H1 (cell line): ENCODE results near the gene RIPPLY3. TPM values are rescaled to one million over a fixed set of nuclear protein-coding genes. Genes with fewer than 3 reads are reported as not detected.
"Not testable (repeated sequence)": the region's sequence is repeated elsewhere in the genome, so short reads cannot be mapped to it uniquely, and the experiment has no call there.

Experiments used
- CTCF ChIA-PET: fragments of 300-600 bp; sonication (Branson Sonifier 250); formaldehyde crosslinking; loops from one replicate; lab custom pipeline; 2021; ENCODE audit not compliant: partially characterized antibody; lab: Charles Lee
- POLR2A ChIA-PET: fragments of 300-600 bp; sonication (Branson Sonifier 250); formaldehyde crosslinking; loops from one replicate; lab custom pipeline; 2021; ENCODE audit warnings: inconsistent platforms; ENCODE audit not compliant: partially characterized antibody; lab: Charles Lee
- DNase-seq, 2 experiments: peaks; one replicate each; pipeline versions ENCODE4 v3.0.0 to v3.0.0-alpha.2; 2010 to 2022; ENCODE audit warnings: low spot score in 2 of 2, low read depth in 1 of 2, mixed read lengths in 1 of 2
- FAIRE-seq: peaks from 2 replicates; lab custom pipeline; 2011; peaks lifted over from hg19 to GRCh38; lab: Jason Lieb, UNC
- H2AFZ ChIP-seq: 2 replicates; pipeline ENCODE4 v1.8.1; 2012; ENCODE audit warnings: low read length, inconsistent platforms
- H2AK5ac ChIP-seq: 2 replicates; pipeline ENCODE4 v1.6.1; 2013; ENCODE audit warnings: low read depth, low read length
- H2BK120ac ChIP-seq: replicated peaks from 2 replicates; pipeline ENCODE3; 2013; ENCODE audit warnings: low read depth, low read length, inconsistent platforms
- H2BK12ac ChIP-seq: 2 replicates; pipeline ENCODE4 v1.6.1; 2013; ENCODE audit warnings: low read depth, low read length
- H2BK15ac ChIP-seq: 2 replicates; pipeline ENCODE4 v1.6.1; 2013; ENCODE audit warnings: low read length
- H2BK20ac ChIP-seq: 2 replicates; pipeline ENCODE4 v1.6.1; 2013; ENCODE audit warnings: low read length
- H2BK5ac ChIP-seq: 2 replicates; pipeline ENCODE4 v1.6.1; 2013; ENCODE audit warnings: low read depth, low read length
- H3K14ac ChIP-seq: 2 replicates; pipeline ENCODE4 v1.6.1; 2013; ENCODE audit warnings: inconsistent platforms; ENCODE audit not compliant: insufficient read length
- H3K18ac ChIP-seq: 2 replicates; pipeline ENCODE4 v1.6.1; 2013; ENCODE audit warnings: low read length; ENCODE audit errors: extremely low read depth
- H3K23ac ChIP-seq: 2 replicates; pipeline ENCODE4 v1.6.1; 2013; ENCODE audit warnings: inconsistent platforms; ENCODE audit not compliant: insufficient read length
- H3K23me2 ChIP-seq: 2 replicates; pipeline ENCODE4 v1.6.1; 2013; ENCODE audit warnings: low read depth, low read length
- H3K27ac ChIP-seq: 2 replicates; pipeline ENCODE4 v1.6.1; 2011; ENCODE audit warnings: low read depth, low read length, inconsistent platforms
- H3K27me3 ChIP-seq, 4 experiments: replicated peaks in 1 of 4; 1 replicate in 1 of 4; 2 replicates in 3 of 4; pipeline versions ENCODE4 v1.6.1 to v1.8.1; 2011 to 2013; ENCODE audit warnings: low read length in 3 of 4, mild to moderate bottlenecking in 3 of 4, inconsistent platforms in 2 of 4, mixed read lengths in 2 of 4, moderate library complexity in 1 of 4; ENCODE audit not compliant: control insufficient read depth in 3 of 4, insufficient read depth in 3 of 4; ENCODE audit errors: extremely low read depth in 1 of 4
- H3K36me3 ChIP-seq, 4 experiments: 2 replicates each; pipeline versions ENCODE4 v1.6.1 to v1.8.1; 2011 to 2013; ENCODE audit warnings: mild to moderate bottlenecking in 4 of 4, low read length in 3 of 4, moderate library complexity in 2 of 4, control low read depth in 1 of 4, inconsistent platforms in 1 of 4; ENCODE audit not compliant: insufficient read depth in 4 of 4, control insufficient read depth in 2 of 4
- H3K4ac ChIP-seq: replicated peaks from 2 replicates; pipeline ENCODE3; 2013; ENCODE audit warnings: low read length, low read depth, mixed read lengths, inconsistent platforms; ENCODE audit not compliant: insufficient read length
- H3K4me1 ChIP-seq, 4 experiments: replicated peaks in 1 of 4; 1 replicate in 1 of 4; 2 replicates in 3 of 4; pipeline versions ENCODE4 v1.6.1 to v1.8.1; 2011 to 2013; ENCODE audit warnings: low read length in 3 of 4, inconsistent platforms in 2 of 4, mixed read lengths in 1 of 4; ENCODE audit not compliant: insufficient read depth in 4 of 4, control insufficient read depth in 3 of 4
- H3K4me2 ChIP-seq, 2 experiments: 2 replicates each; pipeline versions ENCODE4 v1.6.1 to v1.8.1; 2011 to 2013; ENCODE audit warnings: low read depth in 2 of 2, low read length in 2 of 2, control low read depth in 1 of 2, inconsistent platforms in 1 of 2, mild to moderate bottlenecking in 1 of 2; ENCODE audit not compliant: insufficient read depth in 1 of 2
- H3K4me3 ChIP-seq, 4 experiments: fragments of 200-600, 300-600 bp in 1 of 4; sonication (generic), shearing (Covaris generic), sonication (Bioruptor Twin) in 1 of 4; 2 replicates each; pipeline versions ENCODE4 v1.5.1 to v1.8.1; 2011 to 2016; ENCODE audit warnings: low read length in 4 of 4, low read depth in 3 of 4, control low read depth in 2 of 4, inconsistent platforms in 2 of 4, mild to moderate bottlenecking in 2 of 4, mixed read lengths in 1 of 4, moderate library complexity in 1 of 4; ENCODE audit not compliant: insufficient read depth in 2 of 4; ENCODE audit errors: extremely low read depth in 1 of 4
- H3K56ac ChIP-seq: replicated peaks from 2 replicates; pipeline ENCODE3; 2013; ENCODE audit warnings: low read depth, mild to moderate bottlenecking, mixed read lengths, low read length, inconsistent platforms; ENCODE audit not compliant: insufficient read length
- H3K79me1 ChIP-seq: 2 replicates; pipeline ENCODE4 v1.6.1; 2013; ENCODE audit warnings: low read depth, low read length, control low read depth
- H3K79me2 ChIP-seq, 2 experiments: 2 replicates each; pipeline versions ENCODE4 v1.6.1 to v1.8.1; 2012 to 2013; ENCODE audit warnings: low read length in 2 of 2, mild to moderate bottlenecking in 2 of 2, inconsistent platforms in 1 of 2; ENCODE audit not compliant: insufficient read depth in 2 of 2, control insufficient read depth in 1 of 2
- H3K9ac ChIP-seq, 4 experiments: replicated peaks in 1 of 4; 1 replicate in 1 of 4; 2 replicates in 3 of 4; pipeline versions ENCODE4 v1.6.1 to v1.8.1; 2011 to 2013; ENCODE audit warnings: low read depth in 3 of 4, low read length in 3 of 4, control low read depth in 2 of 4, mild to moderate bottlenecking in 2 of 4, moderate library complexity in 2 of 4, inconsistent platforms in 1 of 4; ENCODE audit errors: extremely low read depth in 1 of 4
- H3K9me3 ChIP-seq, 2 experiments: 2 replicates each; pipeline versions ENCODE4 v1.6.1 to v1.8.1; 2012 to 2013; ENCODE audit warnings: mild to moderate bottlenecking in 2 of 2, moderate library complexity in 2 of 2, control low read depth in 1 of 2, inconsistent platforms in 1 of 2, low read depth in 1 of 2, low read length in 1 of 2, mixed read lengths in 1 of 2; ENCODE audit not compliant: insufficient read depth in 2 of 2
- H4K20me1 ChIP-seq, 2 experiments: replicated peaks in 1 of 2; 2 replicates each; pipeline versions ENCODE3 to v1.8.1; 2011 to 2013; ENCODE audit warnings: inconsistent platforms in 2 of 2, low read length in 2 of 2, mild to moderate bottlenecking in 1 of 2; ENCODE audit not compliant: insufficient read depth in 2 of 2, control insufficient read depth in 1 of 2
- H4K5ac ChIP-seq: 2 replicates; pipeline ENCODE4 v1.6.1; 2013; ENCODE audit warnings: low read length, low read depth, mixed read lengths, inconsistent platforms; ENCODE audit not compliant: insufficient read length
- H4K8ac ChIP-seq: 2 replicates; pipeline ENCODE4 v1.8.0; 2013; ENCODE audit warnings: mild to moderate bottlenecking, moderate library complexity, low read length, inconsistent platforms; ENCODE audit not compliant: insufficient read depth; ENCODE audit errors: extremely low read depth
- H4K91ac ChIP-seq: replicated peaks from 2 replicates; pipeline ENCODE3; 2013; ENCODE audit warnings: low read length, mixed read lengths, inconsistent platforms; ENCODE audit not compliant: insufficient read length
- WGBS, 2 experiments: shearing (Covaris generic) in 1 of 2; methylation state at CpG; one replicate each; pipeline versions ENCODE4 v1.1.6 to v1.1.7; 2013 to 2015; ENCODE audit warnings: low lambda C conversion rate in 2 of 2, mixed read lengths in 2 of 2, inconsistent platforms in 1 of 2, low coverage in 1 of 2, missing lambda C conversion rate in 1 of 2; ENCODE audit not compliant: insufficient replicate concordance in 2 of 2, insufficient coverage in 1 of 2, insufficient read length in 1 of 2; ENCODE audit errors: extremely low coverage in 1 of 2, missing lambda C conversion rate in 1 of 2; 5-methylcytosine and 5-hydroxymethylcytosine counted together
- polyA plus RNA-seq, 7 experiments: library from polyadenylated mRNA; depleted of rRNA in 3 of 7; stranded (reverse) in 5 of 7; unstranded in 2 of 7; fragments of >200 nt in 5 of 7; fragments of 200-250 nt in 2 of 7; gene quantifications; 1 replicate in 5 of 7; 2 replicates in 1 of 7; 4 replicates in 1 of 7; pipeline versions ENCODE4 v1.2.1 to v1.2.3, GENCODE V29; 2011 to 2013; ENCODE audit warnings: missing spikeins in 2 of 7, mixed read lengths in 2 of 7
- total RNA-seq: library from RNA; stranded (reverse); fragmentation: NEBNext Ultra II Directional; extraction: Animal tissue kit (Norgen Biotek cat#: 25700); gene quantifications from 2 replicates; pipeline ENCODE4 v1.2.1, GENCODE V29; 2021

Gene RIPPLY3
- total and polyA plus RNA-seq, 2 of the 8 experiments (the other 6 are each of a cell fraction or from before 2014, with no cell fraction given): 2.0 to 2.2 TPM

- H3K79me1 ChIP-seq, H3K56ac ChIP-seq, H3K9me3 ChIP-seq, H3K18ac ChIP-seq, H2BK120ac ChIP-seq, H3K27ac ChIP-seq, H3K79me2 ChIP-seq, H3K36me3 ChIP-seq, H3K9ac ChIP-seq, H3K4ac ChIP-seq, H3K4me2 ChIP-seq, H3K4me3 ChIP-seq, H4K5ac ChIP-seq, POLR2A ChIA-PET, H2BK15ac ChIP-seq, DNase-seq, H2BK5ac ChIP-seq, H4K91ac ChIP-seq, H2AFZ ChIP-seq, H4K20me1 ChIP-seq, H2BK12ac ChIP-seq, FAIRE-seq, H4K8ac ChIP-seq, H3K14ac ChIP-seq, H3K23ac ChIP-seq, H2AK5ac ChIP-seq, H2BK20ac ChIP-seq, H3K4me1 ChIP-seq: not testable (repeated sequence)
- Histone ChIP-seq H3K27me3 (peaks cover 5 to 25% (median 19%) of the 10 kb centered on the region in 4 experiments), H3K23me2 (peaks cover 12% of the 10 kb centered on the region; the same call in 1 of the 2 replicates)
- 95% methylated on average over 9 of the region's 12 CpGs; no CpG with 5 or more reads in 1 of the 2 experiments for WGBS, 2 experiments
- CTCF ChIA-PET: interaction anchor here (0.9 to 1.3 kb wide), 4 partner anchors 9 to 37 kb away, joined by 3 to 5 read pairs (median 4); no protein-coding TSS in a partner anchor
These were observed 3.7 kb upstream of the RIPPLY3 start for GRCh38 chr21:37002851-37003250.

GRCh38 chr21:37003917-37004316, 2.6 kb upstream of the RIPPLY3 start:
- H3K4ac ChIP-seq, H3K4me1 ChIP-seq, H3K18ac ChIP-seq, H2BK5ac ChIP-seq, H3K9me3 ChIP-seq, H3K27ac ChIP-seq, H3K4me2 ChIP-seq, H2BK15ac ChIP-seq, H3K23ac ChIP-seq, H4K5ac ChIP-seq, H3K79me2 ChIP-seq, H3K14ac ChIP-seq, H4K20me1 ChIP-seq, H3K79me1 ChIP-seq, H3K4me3 ChIP-seq, H3K9ac ChIP-seq, H2AK5ac ChIP-seq, H3K36me3 ChIP-seq, H2BK12ac ChIP-seq, DNase-seq, H2BK20ac ChIP-seq, H3K56ac ChIP-seq, H2BK120ac ChIP-seq, H4K8ac ChIP-seq, FAIRE-seq, H4K91ac ChIP-seq, H2AFZ ChIP-seq: not testable (repeated sequence)
- WGBS, 2 experiments: 83% methylated on average over 3 of the region's 3 CpGs; no CpG with 5 or more reads in 1 of the 2 experiments
- Histone ChIP-seq H3K27me3 (peaks cover 5 to 30% (median 25%) of the 10 kb centered on the region in 4 experiments), H3K23me2 (peaks cover 12% of the 10 kb centered on the region; the same call in 1 of the 2 replicates)
- ChIA-PET POLR2A (interaction anchor here (1.6 kb wide), 1 partner anchor 14 kb away, joined by 5 read pairs; no protein-coding TSS in a partner anchor), CTCF (interaction anchor here (1.5 to 2.0 kb wide), 2 partner anchors 10 to 13 kb away, joined by 3 to 7 read pairs; no protein-coding TSS in a partner anchor)
